Measurements from ENCODE around the gene MAB21L4.

The MAB21L4 gene

DNA sequence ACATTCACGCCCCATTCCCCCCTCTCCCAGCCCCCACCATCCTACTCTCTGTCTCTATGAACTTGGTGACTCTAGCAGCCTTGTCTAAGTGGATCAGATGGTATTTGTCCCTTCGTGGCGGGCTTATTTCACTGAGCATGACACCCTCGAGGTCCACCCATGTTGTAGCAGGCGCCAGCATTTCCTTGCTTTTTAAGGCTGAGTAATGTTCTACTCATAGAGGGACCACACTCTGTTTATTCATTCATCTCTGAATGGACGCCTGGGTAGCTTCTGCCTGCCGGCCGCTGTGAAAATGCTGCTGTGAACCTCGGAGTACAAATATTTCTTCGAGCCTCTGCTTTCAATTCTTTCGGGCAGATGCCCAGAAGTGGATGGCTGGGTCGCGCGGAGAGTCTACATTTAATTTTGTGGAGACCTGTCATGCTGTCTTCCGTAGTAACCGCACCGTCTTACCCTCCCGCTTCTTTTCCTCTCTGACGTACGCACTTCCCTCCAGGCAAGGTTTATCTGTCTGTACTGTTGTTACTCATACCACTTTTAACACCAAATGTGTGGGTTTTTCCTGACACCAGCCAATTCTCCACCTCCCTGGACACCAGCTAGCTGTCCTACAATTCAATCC lies 15.8 kb upstream of the MAB21L4 start:
- no peak for DNase-seq (ENCODE audit: low read depth)

DNA sequence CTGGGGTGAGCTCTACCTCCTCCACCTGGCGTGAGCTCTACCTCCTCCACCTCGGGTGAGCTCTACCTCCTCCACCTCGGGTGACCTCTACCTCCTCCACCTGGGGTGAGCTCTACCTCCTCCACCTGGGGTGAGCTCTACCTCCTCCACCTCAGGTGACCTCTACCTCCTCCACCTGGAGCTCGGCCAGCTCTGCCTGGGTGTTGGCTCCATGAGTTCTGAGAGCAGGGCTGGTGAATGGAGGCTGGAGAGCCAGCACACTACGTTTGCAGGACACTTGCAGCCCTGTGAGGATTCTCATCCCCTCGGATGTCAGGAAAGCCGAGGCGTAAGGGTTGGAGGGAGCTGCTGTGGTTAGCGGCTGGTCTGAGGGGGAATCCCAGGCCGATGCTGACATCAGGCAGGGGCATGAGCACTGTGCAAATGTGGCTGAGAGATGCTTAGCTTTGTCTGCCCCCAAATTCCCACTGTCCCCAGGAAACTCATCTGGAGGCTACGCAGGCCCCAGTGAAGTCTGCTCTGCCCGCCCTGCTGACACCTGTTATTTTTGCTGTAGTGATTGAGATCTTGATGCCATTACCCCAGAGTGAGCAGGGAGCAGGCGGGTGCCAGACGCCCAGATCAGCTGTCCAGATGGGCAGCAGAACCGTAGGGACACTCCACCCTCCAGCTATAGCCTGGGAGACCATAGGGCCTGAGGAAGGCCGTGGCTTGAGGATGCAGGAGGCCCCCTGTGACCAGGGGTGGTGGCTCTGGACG lies 13.4 kb upstream of the MAB21L4 start:
- no peak for DNase-seq (ENCODE audit: low read depth)

DNA sequence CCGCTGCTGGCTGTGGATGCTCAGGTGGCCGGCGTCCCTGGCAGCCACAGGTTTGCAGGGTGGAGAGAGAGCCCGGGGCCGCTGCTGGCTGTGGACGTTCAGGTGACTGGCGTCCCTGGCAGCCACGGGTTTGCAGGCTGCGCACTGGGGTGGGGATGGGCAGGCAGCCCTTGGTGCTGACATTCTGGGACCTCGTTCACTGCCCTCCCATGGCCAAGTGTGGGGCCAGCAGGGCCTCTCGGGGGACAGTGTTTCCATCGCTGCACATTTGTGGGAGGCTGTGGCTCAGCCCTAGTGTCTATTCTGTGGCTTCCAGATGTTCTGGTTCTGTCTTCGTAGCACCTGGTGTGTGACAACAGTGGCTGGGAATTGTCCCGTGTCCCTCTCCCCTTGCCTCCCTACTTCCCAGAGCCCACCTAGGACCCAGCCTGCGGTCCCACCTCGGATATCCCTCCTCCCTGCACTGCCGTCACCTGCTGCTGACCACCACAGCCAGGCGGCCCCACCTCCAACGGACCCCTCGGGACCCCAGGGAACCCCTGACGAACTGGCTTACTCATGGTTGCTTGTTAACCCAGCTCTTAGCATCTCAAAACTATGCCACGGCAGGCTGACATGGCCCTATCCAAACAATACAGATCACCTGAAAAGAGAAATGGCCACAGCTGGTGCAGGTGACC lies 11.1 kb upstream of the MAB21L4 start:
- no peak for DNase-seq (ENCODE audit: low read depth)

DNA sequence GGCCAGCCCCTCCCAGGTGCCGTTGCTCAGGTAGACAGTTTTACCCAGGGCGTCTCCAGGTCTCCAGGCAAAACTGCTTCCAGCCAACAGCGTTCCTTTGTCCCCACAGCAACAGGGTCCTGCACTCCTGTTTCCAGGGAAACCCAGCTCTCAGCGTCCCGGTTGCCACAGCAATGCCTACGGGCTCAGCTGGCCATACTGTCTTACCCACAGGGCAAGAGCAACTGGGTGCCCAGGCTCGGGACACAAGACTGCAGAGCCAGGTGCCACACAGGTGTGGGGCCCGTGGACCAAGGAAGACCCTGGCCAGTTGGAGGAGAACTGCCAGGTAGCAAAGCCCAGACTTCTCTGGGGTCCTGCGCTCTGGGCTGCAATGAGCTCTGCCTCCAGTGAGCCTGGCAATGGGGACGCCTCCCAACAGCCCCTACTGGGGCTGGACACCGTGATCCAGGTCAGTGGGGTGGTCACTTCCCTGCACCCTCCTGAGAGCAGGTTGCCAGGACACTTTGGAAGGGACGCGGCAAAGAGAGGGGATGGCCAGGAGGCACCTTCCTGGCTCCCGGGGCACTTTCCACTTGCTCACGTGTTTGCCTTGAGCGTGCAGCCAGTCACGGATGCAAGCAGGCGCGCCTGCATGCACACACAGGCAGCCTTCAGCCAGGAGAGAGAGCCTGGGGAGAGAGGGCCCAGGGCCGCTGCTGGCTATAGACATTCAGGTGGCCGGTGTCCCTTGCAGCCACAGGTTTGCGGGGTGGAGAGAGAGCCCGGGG lies 10.4 kb upstream of the MAB21L4 start, which contains the start of gene CROCC2:
CROCC2 (plus strand) TSS at position 196 of the 770 bp plus-strand sequence; CDS start at position 374, 178 bp downstream.
- no peak for DNase-seq (ENCODE audit: low read depth)

DNA sequence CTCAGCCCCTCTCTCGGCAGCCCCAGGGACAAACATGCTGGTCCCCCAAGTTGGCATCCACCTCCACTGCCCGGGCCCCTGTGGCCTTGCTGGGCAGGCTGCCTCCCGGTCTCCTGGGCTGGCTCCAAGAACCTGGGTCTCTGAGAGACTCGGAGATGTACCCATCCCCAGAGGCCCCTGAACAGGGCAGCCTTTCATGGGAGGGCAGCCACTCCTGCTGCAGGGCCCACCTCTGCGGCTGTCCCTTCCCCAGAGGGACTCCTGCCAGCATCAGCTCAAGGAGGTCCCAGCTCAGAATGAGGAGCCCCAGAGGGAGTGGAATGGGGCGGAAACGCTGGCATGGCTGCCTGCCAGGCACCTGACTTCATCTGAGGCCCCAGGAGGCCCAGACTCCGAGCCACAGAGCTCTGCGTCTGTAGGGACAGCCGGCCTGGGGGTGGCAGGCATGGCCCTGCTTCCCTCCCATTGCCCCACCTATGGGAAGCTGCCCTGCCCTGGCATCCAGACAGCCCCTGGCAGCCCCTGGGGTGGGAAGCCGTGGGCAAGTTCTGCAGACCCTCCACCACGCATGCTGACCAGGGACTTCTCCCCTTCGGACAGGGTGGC lies 9.3 kb upstream of the MAB21L4 start:
- no peak for DNase-seq (ENCODE audit: low read depth)

DNA sequence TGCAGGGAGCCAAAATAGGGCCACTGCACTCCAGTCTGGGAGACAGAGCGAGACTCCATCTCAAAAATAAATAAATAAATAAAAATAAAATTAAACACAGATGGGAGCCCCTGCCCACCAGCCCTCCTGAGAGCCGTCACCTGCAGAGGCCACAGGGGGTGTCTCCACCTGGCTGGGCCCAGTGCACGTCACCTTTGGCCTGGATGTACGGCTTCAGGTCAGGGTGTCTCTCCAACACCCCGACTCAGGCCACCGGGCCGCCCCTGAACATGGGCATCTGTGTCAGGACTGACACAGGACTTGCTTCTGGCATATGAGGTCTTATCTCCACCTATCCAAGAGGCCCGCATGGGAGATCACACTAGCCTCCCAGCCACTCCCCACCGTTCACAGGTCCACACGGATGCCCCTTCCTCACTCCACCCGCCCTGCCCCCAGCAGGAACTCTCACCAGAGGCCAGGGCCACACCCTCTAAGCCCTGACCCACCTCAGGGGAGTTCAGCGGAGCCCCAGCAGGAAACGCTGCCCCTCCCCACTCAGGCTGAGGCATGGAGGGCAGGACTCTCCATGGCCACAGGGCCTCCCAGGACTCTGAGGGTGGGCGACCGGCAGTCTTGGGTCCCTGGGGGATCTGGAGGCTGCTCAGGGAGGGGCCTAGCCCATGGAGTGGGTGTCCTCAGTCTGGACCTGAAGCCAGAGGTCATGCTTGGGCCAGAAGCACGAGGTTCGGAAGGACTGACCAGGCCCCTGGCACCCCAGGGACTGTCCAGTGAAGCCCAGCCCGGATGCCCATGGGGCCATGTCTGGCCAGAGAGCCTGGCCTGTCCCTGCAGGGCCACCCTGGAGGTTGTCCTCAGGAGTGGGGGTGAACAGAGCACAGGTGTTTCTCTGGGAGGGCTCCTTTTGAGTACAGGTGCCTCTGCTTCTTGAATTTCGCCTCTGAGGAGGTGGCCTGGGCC lies 8.5 kb upstream of the MAB21L4 start:
- DNase-seq (ENCODE audit: low read depth) = no peak

DNA sequence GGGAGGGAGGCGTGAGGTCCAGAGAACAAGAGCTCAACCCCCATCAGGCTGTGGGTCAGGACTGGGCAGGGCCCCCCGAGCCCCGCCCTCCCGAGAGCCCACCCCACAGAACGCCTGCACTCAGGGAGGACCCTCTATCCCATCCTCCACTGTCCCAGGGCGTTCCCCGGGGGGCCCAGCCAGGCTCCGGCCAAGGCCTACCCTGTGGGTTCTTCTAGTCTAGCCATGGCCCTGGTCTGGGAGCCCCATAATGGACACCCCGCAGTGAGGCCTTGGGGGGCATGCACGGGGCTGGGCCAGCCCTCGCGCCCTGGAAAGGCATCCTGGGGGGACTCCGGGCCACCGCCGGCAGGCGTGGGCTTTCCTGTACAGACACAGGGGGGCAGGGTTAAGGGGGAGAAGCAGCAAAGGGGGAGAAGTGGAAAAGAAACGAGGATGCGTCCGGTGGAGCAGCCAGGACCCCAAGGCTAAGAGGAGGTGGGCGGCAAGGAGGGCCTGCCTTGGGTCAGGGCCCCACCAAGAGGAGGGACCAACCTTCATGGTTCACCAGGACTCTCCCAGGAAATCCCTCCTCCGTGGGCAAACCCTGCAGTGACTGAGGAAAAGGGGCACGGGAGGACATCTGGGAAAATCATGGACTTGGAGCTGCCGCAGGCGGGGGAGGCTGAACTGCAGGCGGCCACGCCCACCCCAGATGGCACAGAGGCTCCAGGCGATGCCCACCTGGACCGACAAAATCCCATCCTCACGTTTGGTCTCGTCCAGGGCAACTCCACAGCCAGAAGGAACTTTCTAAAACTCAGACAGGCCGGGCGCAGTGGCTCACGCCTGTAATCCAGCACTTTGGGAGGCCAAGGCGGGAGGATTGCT lies 7.5 kb upstream of the MAB21L4 start:
- no peak for DNase-seq (ENCODE audit: low read depth)

DNA sequence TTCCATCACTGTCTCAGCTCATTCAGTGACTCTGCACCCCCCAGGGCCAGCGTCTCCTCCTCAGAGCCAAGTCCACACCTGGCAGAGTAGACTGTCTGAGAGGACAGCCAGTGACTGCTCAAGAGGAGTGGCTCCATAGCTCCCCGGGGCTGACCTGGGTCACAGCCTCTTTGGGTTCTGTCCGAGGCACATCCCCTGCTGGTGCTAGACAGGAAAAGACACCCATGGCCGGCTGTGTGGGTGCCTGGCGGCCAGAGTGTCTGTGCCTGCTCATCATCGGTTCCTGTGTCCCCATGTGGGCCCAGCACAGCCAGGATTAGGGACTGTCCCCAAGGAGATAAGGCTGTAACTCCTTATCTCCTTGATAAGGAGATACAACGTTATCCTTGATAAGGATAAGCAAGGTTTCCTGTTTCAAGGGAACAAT lies 6.7 kb upstream of the MAB21L4 start:
- no peak for DNase-seq (ENCODE audit: low read depth)

DNA sequence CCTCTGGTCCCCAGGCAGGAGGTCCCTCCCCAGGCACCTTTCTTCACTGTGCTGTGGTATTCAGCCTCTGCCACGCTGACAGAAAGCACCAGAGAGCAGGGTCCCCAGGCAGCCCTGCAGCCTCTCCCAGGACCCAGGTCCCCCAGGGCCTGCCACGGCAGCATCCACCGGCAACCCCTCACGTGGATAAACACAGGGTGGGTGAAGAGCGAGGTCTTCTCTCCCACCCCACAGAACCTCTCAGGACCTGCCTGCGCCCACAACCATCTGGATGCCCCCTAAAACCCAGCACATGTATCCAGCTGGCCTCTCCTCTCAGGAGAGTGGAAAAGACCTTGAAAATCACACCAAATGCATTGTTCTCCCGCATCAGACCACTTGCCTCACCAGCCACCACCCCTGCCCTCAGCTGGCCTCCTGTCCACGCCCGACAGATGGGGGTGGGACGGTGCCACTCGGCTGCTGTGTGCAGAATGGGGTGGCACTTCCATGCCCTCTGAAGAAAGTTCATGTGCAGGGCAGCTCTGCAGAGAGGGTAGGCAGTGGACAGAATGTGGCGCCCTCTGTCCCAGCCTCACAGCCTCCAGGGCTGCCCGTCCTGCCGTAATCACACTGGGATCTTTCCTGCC lies 6.1 kb upstream of the MAB21L4 start:
- no peak for DNase-seq (ENCODE audit: low read depth)

DNA sequence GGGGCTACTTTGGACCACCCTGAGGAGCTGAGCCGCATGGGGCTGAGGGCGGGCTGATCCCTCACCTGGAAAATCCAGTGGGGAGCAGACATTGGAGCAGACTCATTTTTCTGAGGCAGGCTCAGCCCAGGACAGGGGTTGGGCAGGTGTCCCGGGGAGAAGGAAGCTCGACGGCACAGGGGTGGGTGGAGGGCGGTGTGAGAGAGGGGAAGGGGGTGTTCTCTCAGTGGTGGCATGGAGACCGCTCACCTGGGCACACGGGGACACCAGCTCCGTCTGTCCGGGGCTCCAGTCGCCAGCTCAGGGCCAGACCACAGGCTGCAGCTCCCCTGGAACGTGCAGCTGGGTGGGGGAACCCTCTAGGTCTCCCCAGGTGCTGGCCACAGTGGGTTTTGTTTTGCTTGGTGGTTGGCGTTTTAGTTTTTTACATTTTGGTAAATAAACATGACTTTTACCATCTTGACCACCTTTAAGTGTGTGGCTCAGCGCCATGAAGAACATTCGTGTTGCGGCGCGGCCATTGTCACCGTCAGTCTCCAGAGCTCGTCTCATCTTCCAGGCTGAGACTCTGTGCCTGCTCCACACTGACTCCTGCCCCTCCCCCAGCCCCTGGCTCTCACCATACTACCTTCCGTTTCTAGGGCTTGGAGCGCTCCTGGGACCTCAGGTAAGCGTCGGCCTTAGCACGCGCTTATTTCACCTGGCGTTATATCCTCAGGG lies 4.3 kb upstream of the MAB21L4 start:
- no peak for DNase-seq (ENCODE audit: low read depth)

DNA sequence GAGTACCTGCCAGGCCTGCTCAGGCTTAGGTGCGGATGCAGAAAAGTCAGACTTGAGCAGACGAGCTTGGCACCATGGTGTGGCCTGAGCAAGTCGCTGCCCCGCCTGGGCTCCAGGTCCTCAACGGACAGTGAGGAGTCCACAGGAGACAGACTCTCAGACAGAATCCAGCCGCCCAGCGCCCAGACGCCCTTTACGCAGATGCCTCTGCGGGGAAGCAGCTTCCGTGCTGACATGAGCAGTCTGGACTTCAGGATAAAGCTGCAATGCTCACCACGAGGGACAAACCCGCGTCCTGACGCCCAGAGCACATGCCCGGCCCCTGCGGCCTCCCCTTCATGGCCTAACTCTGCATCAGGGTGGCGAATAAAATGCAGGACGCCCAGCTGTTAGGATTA lies 3.5 kb upstream of the MAB21L4 start:
- DNase-seq (ENCODE audit: low read depth) = no peak

DNA sequence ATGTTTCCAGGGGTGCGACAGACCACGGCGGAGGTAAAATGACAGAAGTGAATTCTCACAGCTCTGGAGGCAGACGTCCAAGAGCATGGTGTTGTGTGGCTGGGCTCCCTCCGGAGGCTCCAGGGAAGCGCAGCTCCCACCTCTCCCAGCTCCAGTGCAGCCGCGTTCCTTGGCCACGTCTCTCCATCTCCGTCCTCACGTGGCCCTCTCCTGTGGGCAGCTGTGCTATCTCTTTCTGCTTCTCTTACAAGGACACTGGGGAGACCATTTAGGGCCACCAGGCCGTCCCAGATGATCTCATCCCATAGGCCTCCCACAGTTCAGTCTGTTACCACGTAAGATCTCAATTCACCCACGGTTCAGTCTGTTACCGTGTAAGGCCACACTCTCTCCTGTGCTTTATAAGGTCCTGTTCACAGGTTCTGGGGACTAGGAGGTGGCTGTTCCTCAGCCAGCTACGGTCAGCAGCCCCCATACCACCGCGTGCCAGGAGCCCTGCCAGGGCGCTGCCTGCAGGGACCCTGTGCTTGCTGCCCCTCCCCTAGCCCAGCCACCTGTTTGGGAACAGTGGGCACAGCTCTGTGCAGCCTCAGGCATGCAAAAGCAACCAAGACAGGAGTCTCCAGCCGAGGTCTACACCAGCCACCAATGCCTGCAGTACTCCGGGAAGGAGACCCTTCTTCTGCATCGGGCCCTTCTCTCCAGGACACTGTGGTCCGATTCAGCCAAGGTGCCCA lies 2.9 kb upstream of the MAB21L4 start:
- no peak for DNase-seq (ENCODE audit: low read depth)

DNA sequence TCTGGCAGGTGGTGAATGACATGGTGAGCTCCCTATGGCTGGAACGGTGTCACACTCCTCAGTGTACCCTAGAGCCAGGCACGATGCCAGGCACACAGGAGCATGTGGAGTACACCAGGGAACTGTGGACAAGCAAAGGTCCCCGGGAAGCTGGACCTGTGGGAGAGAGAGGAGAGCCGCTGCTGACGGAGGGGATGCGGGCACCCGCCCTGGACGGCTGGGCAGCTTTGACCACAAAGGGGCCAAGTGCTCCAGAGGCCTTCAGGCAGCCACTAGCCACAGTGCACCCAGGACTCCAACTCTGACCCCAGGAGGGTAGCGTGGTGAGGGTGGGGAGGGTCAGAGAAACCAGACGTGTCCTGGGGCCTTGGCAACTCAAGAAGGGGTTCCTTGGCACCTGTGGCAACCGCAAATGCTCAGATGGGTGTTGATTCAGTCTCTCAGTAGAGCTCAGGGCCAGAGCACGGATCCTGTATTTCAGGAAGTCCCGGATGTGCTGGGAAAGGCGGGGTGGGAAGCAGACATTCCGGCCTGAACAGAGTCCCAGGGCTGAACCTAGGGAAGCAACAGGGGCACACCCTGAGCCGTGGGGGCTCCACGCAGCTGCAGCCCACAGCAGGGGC lies 2.3 kb upstream of the MAB21L4 start:
- DNase-seq (ENCODE audit: low read depth) = no peak

DNA sequence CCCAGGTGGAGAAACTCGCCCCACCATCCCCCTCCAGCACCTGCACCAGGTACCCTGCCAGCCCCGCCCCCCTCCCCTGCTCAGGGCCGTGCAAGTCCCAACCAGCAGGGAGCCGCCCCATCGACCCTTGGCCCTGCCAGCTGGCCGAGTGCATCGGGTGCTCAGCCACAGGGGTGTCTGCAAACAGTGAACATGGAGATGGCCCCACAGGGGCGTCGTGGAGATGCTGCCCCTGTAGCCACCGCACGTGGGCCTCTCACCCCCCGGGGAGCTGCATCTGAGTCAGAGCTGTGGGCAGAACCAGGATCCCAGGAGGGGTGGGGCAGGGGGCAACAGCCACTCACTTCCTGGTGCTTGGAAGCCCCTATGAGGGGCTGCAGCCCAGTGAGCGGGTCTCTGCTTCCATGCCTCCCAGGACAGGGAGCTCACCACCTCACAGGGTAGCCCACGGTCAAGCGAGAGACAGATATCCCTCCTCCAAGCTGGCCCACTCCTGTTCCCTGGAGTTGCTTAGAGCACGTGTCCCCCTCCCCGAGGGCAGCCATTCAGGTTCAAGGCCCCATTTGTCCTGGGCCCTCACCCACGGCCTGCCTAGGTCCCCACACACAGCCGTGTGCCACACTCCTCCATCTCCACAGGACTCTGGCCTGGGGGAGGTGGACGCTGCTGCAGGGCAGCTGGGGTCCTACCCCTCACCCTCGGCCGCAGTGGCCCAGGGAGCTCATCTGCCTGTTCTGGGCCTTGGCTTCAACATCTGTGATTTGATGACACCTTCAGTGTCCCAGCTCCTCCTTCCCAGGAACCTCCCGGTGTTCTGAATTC lies 1.1 kb upstream of the MAB21L4 start:
- DNase-seq (ENCODE audit: low read depth) = no peak

DNA sequence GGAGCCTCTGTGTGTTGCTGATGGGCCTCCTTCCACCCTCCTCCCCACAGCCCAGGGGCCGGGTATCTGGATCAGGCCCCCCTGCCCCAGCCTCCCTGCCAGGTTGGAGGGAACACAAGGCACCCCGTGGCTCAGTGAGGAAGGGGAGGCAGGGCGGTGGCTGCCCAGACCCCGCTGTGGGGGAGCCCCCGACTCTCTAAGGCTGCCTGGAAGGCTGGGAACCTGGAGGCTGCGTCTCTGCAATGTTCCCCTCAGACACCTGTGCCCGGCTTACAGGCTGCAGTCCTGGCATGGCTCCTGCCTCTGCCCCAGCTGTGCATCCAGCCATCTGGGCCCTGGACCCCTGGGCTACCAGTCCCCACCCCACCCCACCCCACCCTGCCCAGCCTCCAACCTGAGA lies 438 bp upstream of the MAB21L4 start:
- DNase-seq (ENCODE audit: low read depth) = no peak

DNA sequence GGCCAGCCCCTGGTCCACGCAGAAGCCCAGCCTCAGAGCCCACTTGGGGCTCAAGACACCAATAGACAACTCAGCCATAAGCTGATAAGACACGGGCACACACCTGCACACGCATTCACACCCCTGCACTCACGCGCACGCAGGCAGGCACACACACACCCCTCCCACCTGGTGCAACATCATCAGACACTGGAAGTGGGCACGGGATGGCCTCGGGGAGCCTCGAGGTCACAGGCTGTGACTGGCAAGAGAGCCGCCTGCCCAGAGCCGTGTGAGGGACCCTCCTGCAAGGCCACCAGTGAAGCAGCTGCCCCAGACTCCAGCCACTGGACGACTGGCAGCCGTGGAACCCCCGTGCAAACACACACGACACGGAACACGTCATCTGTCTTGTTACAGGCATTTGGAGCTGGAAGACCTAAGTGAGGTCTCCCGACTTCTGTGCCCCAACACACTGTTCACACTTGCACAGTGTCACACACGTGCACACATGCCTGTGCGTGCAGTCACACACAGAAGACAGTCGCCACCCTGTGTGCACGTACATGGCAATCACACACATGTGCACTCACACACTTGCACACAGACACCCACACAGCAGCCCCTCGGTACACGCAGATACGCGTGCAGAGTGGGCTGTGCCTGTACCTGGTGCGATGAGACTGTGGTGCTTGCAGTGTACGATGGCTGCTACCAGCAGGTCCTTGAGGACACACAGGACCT lies 959 bp downstream of the MAB21L4 start:
- no peak for DNase-seq (ENCODE audit: low read depth)

Measured in stimulated activated CD8-positive, alpha-beta memory T cell treated with anti-CD3 and anti-CD28 coated beads, Interleukin-15, amount 100 ng/mL, for 24 hours (primary cell).